IMR-90 (cell line): ENCODE data around the gene UBL4A.

ENCODE experiments used
- BHLHE40 ChIP-seq: fragments of 150-350 bp; IDR thresholded peaks from 2 replicates; pipeline ENCODE4 v1.6.1; 2016; ENCODE audit warnings: mild to moderate bottlenecking, low read depth, low read length
- CEBPB ChIP-seq: IDR thresholded peaks from 2 replicates; pipeline ENCODE4 v1.6.1; 2012; ENCODE audit warnings: low read depth, low read length, improper control_type of control experiment
- CHD1 ChIP-seq: IDR thresholded peaks from 2 replicates; pipeline ENCODE4 v1.6.1; 2012; ENCODE audit warnings: low read depth, low read length, improper control_type of control experiment
- MAFK ChIP-seq: IDR thresholded peaks from 2 replicates; pipeline ENCODE4 v1.6.1; 2012; ENCODE audit warnings: low read depth, low read length, improper control_type of control experiment
- POLR2A ChIP-seq: IDR thresholded peaks from 2 replicates; pipeline ENCODE4 v1.6.1; 2012; ENCODE audit warnings: mild to moderate bottlenecking, low read depth, low read length
- RCOR1 ChIP-seq: IDR thresholded peaks from 2 replicates; pipeline ENCODE4 v1.6.1; 2012; ENCODE audit warnings: mild to moderate bottlenecking, low read length, improper control_type of control experiment; ENCODE audit not compliant: insufficient replicate concordance
- SMC3 ChIP-seq: fragments of 150-350 bp; IDR thresholded peaks from 2 replicates; pipeline ENCODE4 v1.6.1; 2016; ENCODE audit warnings: low read depth, mild to moderate bottlenecking, antibody characterized with exemption, low read length, moderate library complexity
- TF ChIP-seq, protein P1 (sequence below): conservative IDR thresholded peaks from 2 replicates; pipeline ENCODE4 v1.5.1; 2012; ENCODE audit warnings: mild to moderate bottlenecking, low read depth, low read length, improper control_type of control experiment
- TF ChIP-seq, protein P2 (sequence below): fragments of 150-350 bp; IDR thresholded peaks from 2 replicates; pipeline ENCODE4 v1.6.1; 2017; ENCODE audit warnings: mild to moderate bottlenecking, antibody characterized with exemption, low read length, low read depth

GRCh38 chrX:154495472-154495922 lies 9.1 kb upstream of the UBL4A start:
- TF ChIP-seq, protein P1, sequence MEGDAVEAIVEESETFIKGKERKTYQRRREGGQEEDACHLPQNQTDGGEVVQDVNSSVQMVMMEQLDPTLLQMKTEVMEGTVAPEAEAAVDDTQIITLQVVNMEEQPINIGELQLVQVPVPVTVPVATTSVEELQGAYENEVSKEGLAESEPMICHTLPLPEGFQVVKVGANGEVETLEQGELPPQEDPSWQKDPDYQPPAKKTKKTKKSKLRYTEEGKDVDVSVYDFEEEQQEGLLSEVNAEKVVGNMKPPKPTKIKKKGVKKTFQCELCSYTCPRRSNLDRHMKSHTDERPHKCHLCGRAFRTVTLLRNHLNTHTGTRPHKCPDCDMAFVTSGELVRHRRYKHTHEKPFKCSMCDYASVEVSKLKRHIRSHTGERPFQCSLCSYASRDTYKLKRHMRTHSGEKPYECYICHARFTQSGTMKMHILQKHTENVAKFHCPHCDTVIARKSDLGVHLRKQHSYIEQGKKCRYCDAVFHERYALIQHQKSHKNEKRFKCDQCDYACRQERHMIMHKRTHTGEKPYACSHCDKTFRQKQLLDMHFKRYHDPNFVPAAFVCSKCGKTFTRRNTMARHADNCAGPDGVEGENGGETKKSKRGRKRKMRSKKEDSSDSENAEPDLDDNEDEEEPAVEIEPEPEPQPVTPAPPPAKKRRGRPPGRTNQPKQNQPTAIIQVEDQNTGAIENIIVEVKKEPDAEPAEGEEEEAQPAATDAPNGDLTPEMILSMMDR = no peak
- TF ChIP-seq CHD1 (no peak), RCOR1 (no peak), POLR2A (no peak), SMC3 (no peak), BHLHE40 (no peak), MAFK (no peak), CEBPB (no peak)
- TF ChIP-seq, protein P2, sequence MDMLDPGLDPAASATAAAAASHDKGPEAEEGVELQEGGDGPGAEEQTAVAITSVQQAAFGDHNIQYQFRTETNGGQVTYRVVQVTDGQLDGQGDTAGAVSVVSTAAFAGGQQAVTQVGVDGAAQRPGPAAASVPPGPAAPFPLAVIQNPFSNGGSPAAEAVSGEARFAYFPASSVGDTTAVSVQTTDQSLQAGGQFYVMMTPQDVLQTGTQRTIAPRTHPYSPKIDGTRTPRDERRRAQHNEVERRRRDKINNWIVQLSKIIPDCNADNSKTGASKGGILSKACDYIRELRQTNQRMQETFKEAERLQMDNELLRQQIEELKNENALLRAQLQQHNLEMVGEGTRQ = no peak
